Uterus (tissue), 2 donors: ENCODE results near the gene EDN2.

Experiments used
- CTCF ChIP-seq, 4 experiments: fragments of 200-600 bp in 2 of 4; fragments of 450-650 bp in 2 of 4; sonication (generic) in 2 of 4; IDR thresholded peaks; one replicate each; pipeline ENCODE4 v1.5.1; 2016 to 2019; ENCODE audit warnings: antibody characterized with exemption in 4 of 4, mild to moderate bottlenecking in 2 of 4, moderate library complexity in 1 of 4
- POLR2A ChIP-seq, 2 donors: fragments of 450-650 bp; IDR thresholded peaks; one replicate each; pipeline ENCODE4 v1.6.1; 2016; ENCODE audit warnings: antibody characterized with exemption in 2 of 2, mild to moderate bottlenecking in 1 of 2, moderate library complexity in 1 of 2

- TF ChIP-seq CTCF (IDR thresholded peaks at IDR 0.05) = no peak
- no peak for TF ChIP-seq POLR2A (IDR thresholded peaks at IDR 0.05)
Measured at GRCh38 chr1:41498391-41498790, 13.9 kb upstream of the EDN2 start.
